Measurements from ENCODE around the gene SCART1. TPM values are rescaled to one million over a fixed set of nuclear protein-coding genes. Genes with fewer than 3 reads are reported as not detected.
"Not testable (repeated sequence)": the region's sequence is repeated elsewhere in the genome, so short reads cannot be mapped to it uniquely, and the experiment has no call there.

The SCART1 gene
- total RNA-seq, 1 donor from 2014 or later, result 2.6 TPM

GRCh38 chr10:133516057-133516456 is 62.3 kb downstream of the SCART1 start:
- H3K36me3 ChIP-seq, result no peaks in the 10 kb centered on the region
- no peak overlapping the region for H3K27ac ChIP-seq
- DNase-seq, result no peak
- TF ChIP-seq CTCF (IDR thresholded peaks at IDR 0.05), result no peak
- intact Hi-C loops (cut with DNase I), result no loop called here
- no peaks in the 10 kb centered on the region for H3K9me3 ChIP-seq
- no peak overlapping the region for H3K4me3 ChIP-seq
- ATAC-seq, result no peak
- H3K27me3 ChIP-seq, result no peaks in the 10 kb centered on the region
- H3K4me1 ChIP-seq, result peaks cover 3% of the 10 kb centered on the region

- H3K27me3 ChIP-seq; ATAC-seq; DNase-seq; H3K9me3 ChIP-seq; intact Hi-C loops (cut with DNase I); H3K27ac ChIP-seq; H3K36me3 ChIP-seq; H3K4me1 ChIP-seq; H3K4me3 ChIP-seq: not testable (repeated sequence)
These were observed 64.8 kb downstream of the SCART1 start for GRCh38 chr10:133518517-133518916.

Other genes starting within 250 kb of the SCART1 start
- not detected for gene UTF1, start 223.7 kb upstream of the SCART1 start, total RNA-seq
- 3.4 TPM for gene VENTX, start 216.1 kb upstream of the SCART1 start, total RNA-seq
- gene ADAM8, start 177.1 kb upstream of the SCART1 start, total RNA-seq, result 20.3 TPM
- gene TUBGCP2, start 145.1 kb upstream of the SCART1 start, total RNA-seq, result 44.6 TPM
- gene ZNF511, start 145.0 kb upstream of the SCART1 start, total RNA-seq, result 42.8 TPM
- not detected for gene CALY, start 117.0 kb upstream of the SCART1 start, total RNA-seq
- gene PRAP1, start 106.6 kb upstream of the SCART1 start, total RNA-seq, result not detected
- gene FUOM, start 95.9 kb upstream of the SCART1 start, total RNA-seq, result 21.2 TPM
- gene ECHS1, start 80.6 kb upstream of the SCART1 start, total RNA-seq, result 55.8 TPM
- gene PAOX, start 74.7 kb upstream of the SCART1 start, total RNA-seq, result 6.0 TPM
- gene MTG1, start 59.8 kb upstream of the SCART1 start, total RNA-seq, result 33.0 TPM
- not detected for gene SPRN, start 29.3 kb upstream of the SCART1 start, total RNA-seq
- gene CYP2E1, start 73.4 kb downstream of the SCART1 start, total RNA-seq, result 2.1 TPM
- 0.87 TPM for gene SYCE1, start 111.6 kb downstream of the SCART1 start, total RNA-seq
- not detected for gene FRG2B, start 172.8 kb downstream of the SCART1 start, total RNA-seq

Data from upper lobe of right lung (tissue), 1 donor.